ENCODE measurements around the gene STARD13. TPM values are rescaled to one million over a fixed set of nuclear protein-coding genes. Genes with fewer than 3 reads are reported as not detected.

STARD13 gene
- total RNA-seq, 1 experiment from 2014 or later: 11.3 TPM

DNA sequence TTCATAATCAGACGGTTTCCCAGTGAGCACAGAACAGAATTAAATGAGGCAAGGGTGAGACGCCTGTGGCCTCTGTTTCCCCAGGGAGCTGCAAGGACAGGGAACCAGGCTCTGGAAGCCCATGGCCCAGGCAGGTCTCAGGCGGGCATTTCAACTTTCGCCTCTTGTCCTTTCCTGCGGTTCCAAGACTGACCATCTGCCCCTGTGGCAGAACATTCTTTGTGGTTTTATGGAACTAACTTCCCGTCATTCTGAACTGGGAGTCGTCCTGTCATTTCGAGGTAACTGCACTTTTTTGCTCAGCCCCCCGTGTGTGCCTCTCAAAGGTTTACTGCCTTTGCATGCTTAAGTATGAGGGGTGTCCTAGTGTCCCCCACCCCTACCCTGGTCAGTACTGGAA, 198.5 kb downstream of the STARD13 start:
- Mint-ChIP-seq H3K4me1 (ENCODE audit: low read depth, unreplicated experiment) (no peaks in the 10 kb centered on the region), H3K4me3 (ENCODE audit: low read depth, unreplicated experiment) (no peak overlapping the region), H3K27me3 (ENCODE audit: unreplicated experiment) (peaks cover 13% of the 10 kb centered on the region), H3K27ac (ENCODE audit: unreplicated experiment) (no peak overlapping the region), H3K36me3 (ENCODE audit: insufficient read depth, unreplicated experiment) (no peaks in the 10 kb centered on the region), H3K9me3 (ENCODE audit: low read depth, unreplicated experiment) (peaks cover 2% of the 10 kb centered on the region)
- DNase-seq: no peak
- no TSS peak for BruUV-seq (replicated peaks)
- CTCF ChIA-PET: interaction anchor here (0.6 kb wide), 1 partner anchor 1122 kb away, joined by 5 read pairs; no protein-coding TSS in a partner anchor
- TF ChIP-seq, protein P1, sequence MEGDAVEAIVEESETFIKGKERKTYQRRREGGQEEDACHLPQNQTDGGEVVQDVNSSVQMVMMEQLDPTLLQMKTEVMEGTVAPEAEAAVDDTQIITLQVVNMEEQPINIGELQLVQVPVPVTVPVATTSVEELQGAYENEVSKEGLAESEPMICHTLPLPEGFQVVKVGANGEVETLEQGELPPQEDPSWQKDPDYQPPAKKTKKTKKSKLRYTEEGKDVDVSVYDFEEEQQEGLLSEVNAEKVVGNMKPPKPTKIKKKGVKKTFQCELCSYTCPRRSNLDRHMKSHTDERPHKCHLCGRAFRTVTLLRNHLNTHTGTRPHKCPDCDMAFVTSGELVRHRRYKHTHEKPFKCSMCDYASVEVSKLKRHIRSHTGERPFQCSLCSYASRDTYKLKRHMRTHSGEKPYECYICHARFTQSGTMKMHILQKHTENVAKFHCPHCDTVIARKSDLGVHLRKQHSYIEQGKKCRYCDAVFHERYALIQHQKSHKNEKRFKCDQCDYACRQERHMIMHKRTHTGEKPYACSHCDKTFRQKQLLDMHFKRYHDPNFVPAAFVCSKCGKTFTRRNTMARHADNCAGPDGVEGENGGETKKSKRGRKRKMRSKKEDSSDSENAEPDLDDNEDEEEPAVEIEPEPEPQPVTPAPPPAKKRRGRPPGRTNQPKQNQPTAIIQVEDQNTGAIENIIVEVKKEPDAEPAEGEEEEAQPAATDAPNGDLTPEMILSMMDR (IDR thresholded peaks at IDR 0.05; ENCODE audit: unreplicated experiment): no peak
- intact Hi-C loops (cut with micrococcal nuclease; ENCODE audit: unreplicated experiment): no loop called here

DNA sequence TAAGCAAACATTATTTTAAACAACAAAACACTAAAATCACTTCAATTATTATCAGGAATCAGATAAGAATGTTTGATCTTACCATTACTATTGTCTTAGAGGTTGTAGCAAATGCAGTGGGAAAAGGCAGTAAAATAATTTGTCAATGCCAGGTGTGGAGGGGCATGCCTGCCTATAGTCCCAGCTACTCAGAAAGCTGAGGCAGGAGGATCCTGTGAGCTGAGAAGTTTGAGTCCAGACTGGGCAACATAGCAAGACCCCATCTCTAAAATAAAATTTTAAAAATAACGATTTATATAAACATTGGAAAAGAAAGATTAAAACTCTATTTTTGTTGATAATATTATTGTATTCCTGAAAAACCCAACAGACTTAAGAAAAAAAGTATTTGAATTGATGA, 202.5 kb downstream of the STARD13 start:
- TF ChIP-seq, protein P1 (IDR thresholded peaks at IDR 0.05; ENCODE audit: unreplicated experiment): no peak
- no TSS peak for BruUV-seq (replicated peaks)
- Mint-ChIP-seq H3K4me3 (ENCODE audit: low read depth, unreplicated experiment) (no peak overlapping the region), H3K27me3 (ENCODE audit: unreplicated experiment) (peaks cover 20% of the 10 kb centered on the region), H3K27ac (ENCODE audit: unreplicated experiment) (no peak overlapping the region), H3K36me3 (ENCODE audit: insufficient read depth, unreplicated experiment) (no peaks in the 10 kb centered on the region), H3K9me3 (ENCODE audit: low read depth, unreplicated experiment) (peaks cover 2% of the 10 kb centered on the region), H3K4me1 (ENCODE audit: low read depth, unreplicated experiment) (no peaks in the 10 kb centered on the region)
- intact Hi-C loops (cut with micrococcal nuclease; ENCODE audit: unreplicated experiment): no loop called here
- CTCF ChIA-PET: no interaction called here
- DNase-seq: no peak

- Mint-ChIP-seq H3K4me3 (ENCODE audit: low read depth, unreplicated experiment) (no peak overlapping the region), H3K4me1 (ENCODE audit: low read depth, unreplicated experiment) (no peaks in the 10 kb centered on the region), H3K27ac (ENCODE audit: unreplicated experiment) (no peak overlapping the region), H3K27me3 (ENCODE audit: unreplicated experiment) (peaks cover 20% of the 10 kb centered on the region), H3K36me3 (ENCODE audit: insufficient read depth, unreplicated experiment) (no peaks in the 10 kb centered on the region), H3K9me3 (ENCODE audit: low read depth, unreplicated experiment) (peaks cover 2% of the 10 kb centered on the region)
- intact Hi-C loops (cut with micrococcal nuclease; ENCODE audit: unreplicated experiment): no loop called here
- no TSS peak for BruUV-seq (replicated peaks)
- CTCF ChIA-PET: no interaction called here
- no peak for DNase-seq
- TF ChIP-seq, protein P1 (IDR thresholded peaks at IDR 0.05; ENCODE audit: unreplicated experiment): no peak
These were observed 203.9 kb downstream of the STARD13 start for GRCh38 chr13:33081666-33082065.

- CTCF ChIA-PET: no interaction called here
- Mint-ChIP-seq H3K27ac (ENCODE audit: unreplicated experiment) (no peak overlapping the region), H3K4me1 (ENCODE audit: low read depth, unreplicated experiment) (no peaks in the 10 kb centered on the region), H3K27me3 (ENCODE audit: unreplicated experiment) (peaks cover 20% of the 10 kb centered on the region), H3K4me3 (ENCODE audit: low read depth, unreplicated experiment) (no peak overlapping the region), H3K9me3 (ENCODE audit: low read depth, unreplicated experiment) (peaks cover 2% of the 10 kb centered on the region), H3K36me3 (ENCODE audit: insufficient read depth, unreplicated experiment) (no peaks in the 10 kb centered on the region)
- no peak for DNase-seq
- intact Hi-C loops (cut with micrococcal nuclease; ENCODE audit: unreplicated experiment): no loop called here
- BruUV-seq (replicated peaks): no TSS peak
- TF ChIP-seq, protein P1 (IDR thresholded peaks at IDR 0.05; ENCODE audit: unreplicated experiment): no peak
These were observed 204.5 kb downstream of the STARD13 start for GRCh38 chr13:33080972-33081590.

Measured in Calu3 (cell line).